Kidney capillary endothelial cell (primary cell): ENCODE data around the gene SLC17A4.

Experiments
- DNase-seq: peaks from one replicate; pipeline ENCODE4 v3.0.0-alpha.2; 2018; ENCODE audit warnings: low spot score

SLC17A4 gene

GRCh38 chr6:25816252-25816651 is 61.7 kb downstream of the SLC17A4 start:
- DNase-seq, result no peak

GRCh38 chr6:25821341-25821740 is 66.8 kb downstream of the SLC17A4 start:
- DNase-seq, result no peak

GRCh38 chr6:25829375-25829774 is 74.8 kb downstream of the SLC17A4 start:
- DNase-seq, result no peak

GRCh38 chr6:25830458-25830857 is 75.9 kb downstream of the SLC17A4 start:
- no peak for DNase-seq
